Keratinocyte (primary cell): Measurements from ENCODE around the gene WDR33. TPM values are rescaled to one million over a fixed set of nuclear protein-coding genes. Genes with fewer than 3 reads are reported as not detected.

Source experiments
- DNase-seq: peaks from one replicate; pipeline ENCODE4 v3.0.0-alpha.2; 2011; ENCODE audit warnings: low read depth, missing footprints, low spot score
- FAIRE-seq: peaks from 2 replicates; lab custom pipeline; 2011; peaks lifted over from hg19 to GRCh38; lab: Jason Lieb, UNC
- H2AFZ ChIP-seq: 2 replicates; pipeline ENCODE4 v1.6.0; 2012; ENCODE audit warnings: low read length, control low read depth, inconsistent platforms; ENCODE audit not compliant: control insufficient read depth
- H3K27ac ChIP-seq: 2 replicates; pipeline ENCODE4 v1.5.1; 2011; ENCODE audit warnings: low read length; ENCODE audit not compliant: control insufficient read depth, insufficient read depth
- H3K27me3 ChIP-seq: 3 replicates; pipeline ENCODE4 v1.6.0; 2011; ENCODE audit warnings: low read length; ENCODE audit not compliant: control insufficient read depth, insufficient read depth; ENCODE audit errors: extremely low read depth
- H3K36me3 ChIP-seq, 2 experiments: 2 replicates in 1 of 2; 3 replicates in 1 of 2; pipeline ENCODE4 v1.5.1; 2011; ENCODE audit warnings: low read length in 2 of 2, mild to moderate bottlenecking in 1 of 2; ENCODE audit not compliant: control insufficient read depth in 2 of 2, insufficient read depth in 2 of 2; ENCODE audit errors: extremely low read depth in 1 of 2
- H3K4me1 ChIP-seq: 3 replicates; pipeline ENCODE4 v1.5.1; 2011; ENCODE audit warnings: low read length; ENCODE audit not compliant: control insufficient read depth, insufficient read depth; ENCODE audit errors: extremely low read depth
- H3K4me2 ChIP-seq: 3 replicates; pipeline ENCODE4 v1.6.0; 2011; ENCODE audit warnings: low read depth, low read length; ENCODE audit not compliant: control insufficient read depth, insufficient read depth; ENCODE audit errors: extremely low read depth
- H3K4me3 ChIP-seq, 3 experiments: fragments of 200-600 bp in 1 of 3; sonication (generic) in 1 of 3; 2 replicates in 2 of 3; 3 replicates in 1 of 3; pipeline ENCODE4 v1.5.1; 2011 to 2016; ENCODE audit warnings: low read length in 3 of 3, mild to moderate bottlenecking in 3 of 3, control low read depth in 2 of 3, inconsistent platforms in 1 of 3, low read depth in 1 of 3, mixed read lengths in 1 of 3, mixed run types in 1 of 3, moderate library complexity in 1 of 3; ENCODE audit not compliant: control insufficient read depth in 2 of 3, insufficient read depth in 2 of 3; ENCODE audit errors: extremely low read depth in 1 of 3
- H3K79me2 ChIP-seq: 2 replicates; pipeline ENCODE4 v1.6.0; 2012; ENCODE audit warnings: low read length; ENCODE audit not compliant: control insufficient read depth, insufficient read depth
- H3K9ac ChIP-seq: 3 replicates; pipeline ENCODE4 v1.6.0; 2011; ENCODE audit warnings: low read length; ENCODE audit not compliant: control insufficient read depth, insufficient read depth; ENCODE audit errors: extremely low read depth
- H3K9me1 ChIP-seq: 3 replicates; pipeline ENCODE4 v1.6.0; 2011; ENCODE audit warnings: low read length; ENCODE audit not compliant: control insufficient read depth, insufficient read depth; ENCODE audit errors: extremely low read depth
- H3K9me3 ChIP-seq: 2 replicates; pipeline ENCODE4 v1.5.1; 2012; ENCODE audit warnings: low read depth, low read length; ENCODE audit not compliant: control insufficient read depth
- H4K20me1 ChIP-seq: 3 replicates; pipeline ENCODE4 v1.6.0; 2011; ENCODE audit warnings: low read length; ENCODE audit not compliant: control insufficient read depth, insufficient read depth; ENCODE audit errors: extremely low read depth
- CTCF ChIP-seq, 3 experiments: IDR thresholded peaks in 1 of 3; conservative IDR thresholded peaks in 1 of 3; optimal IDR thresholded peaks in 1 of 3; 2 replicates in 2 of 3; 3 replicates in 1 of 3; pipeline versions ENCODE3 to v1.5.1; 2011; ENCODE audit warnings: low read length in 3 of 3, mild to moderate bottlenecking in 3 of 3, moderate library complexity in 2 of 3, control low read depth in 1 of 3, inconsistent platforms in 1 of 3; ENCODE audit not compliant: insufficient read depth in 2 of 3; ENCODE audit errors: extremely low read depth in 1 of 3
- EZH2 ChIP-seq: IDR thresholded peaks from one replicate; pipeline ENCODE4 v1.6.1; 2012; ENCODE audit warnings: inconsistent platforms, mild to moderate bottlenecking, low read length, moderate library complexity
- dilution Hi-C: fragments of 300-500 bp; cut with MboI; formaldehyde crosslinking; loops from one replicate; pipeline ENCODE4 v1.7.0; 2020; ENCODE audit warnings: low sequenced_read_pairs; ENCODE audit not compliant: extremely low pct_ligation_motif_present
- polyA plus RNA-seq, 5 experiments: library from polyadenylated mRNA; depleted of rRNA in 3 of 5; stranded (reverse) in 3 of 5; stranded (forward) in 1 of 5; unstranded in 1 of 5; fragments of >200 nt; gene quantifications; 1 replicate in 1 of 5; 2 replicates in 3 of 5; 3 replicates in 1 of 5; pipeline versions ENCODE4 v1.2.1 to v1.2.3, GENCODE V29; 2011 to 2012; ENCODE audit warnings: missing spikeins in 2 of 5, low read depth in 1 of 5, low replicate concordance in 1 of 5

The WDR33 gene
- polyA plus RNA-seq, 1 donor (not counting 4 experiments of a cell fraction or from before 2014, with no cell fraction given), result 44.5 TPM

- no peak overlapping the region for H3K9ac ChIP-seq
- H3K36me3 ChIP-seq, result peaks cover 18 to 37% of the 10 kb centered on the region in 2 experiments
These were observed 47.2 kb downstream of the WDR33 start for GRCh38 chr2:127763776-127764175.

GRCh38 chr2:127762846-127763245 lies 48.1 kb downstream of the WDR33 start:
- dilution Hi-C loops, result no loop called here
- FAIRE-seq (peak; percentile 13), DNase-seq (no peak)
- H2AFZ ChIP-seq, result no peak overlapping the region
- H3K4me3 ChIP-seq, result no peak overlapping the region
- peaks cover 18 to 37% of the 10 kb centered on the region in 2 experiments for H3K36me3 ChIP-seq
- no peaks in the 10 kb centered on the region for H3K9me3 ChIP-seq
- H3K4me1 ChIP-seq, result no peaks in the 10 kb centered on the region
- no peaks in the 10 kb centered on the region for H3K9me1 ChIP-seq
- no peak for TF ChIP-seq CTCF (optimal IDR thresholded peaks at IDR 0.05 in 1 of 3, IDR thresholded peaks at IDR 0.05 in 1 of 3, conservative IDR thresholded peaks at IDR 0.05 in 1 of 3; ENCODE audit: extremely low read depth in 1 of 3, insufficient read depth in 2 of 3, low read length in 3 of 3)
- TF ChIP-seq EZH2, result no peak
- no peaks in the 10 kb centered on the region for H3K27me3 ChIP-seq
- no peaks in the 10 kb centered on the region for H3K79me2 ChIP-seq
- no peaks in the 10 kb centered on the region for H4K20me1 ChIP-seq
- H3K27ac ChIP-seq, result no peak overlapping the region
- no peak overlapping the region for H3K9ac ChIP-seq
- H3K4me2 ChIP-seq, result no peak overlapping the region

More at GRCh38 chr2:127763776-127764175, 47.2 kb downstream of the WDR33 start:
- H3K9me3 ChIP-seq, result no peaks in the 10 kb centered on the region
- H3K4me1 ChIP-seq, result peaks cover 5% of the 10 kb centered on the region
- H3K27me3 ChIP-seq, result no peaks in the 10 kb centered on the region
- FAIRE-seq (no peak), DNase-seq (no peak)
- H3K79me2 ChIP-seq, result no peaks in the 10 kb centered on the region
- H3K4me2 ChIP-seq, result no peak overlapping the region
- no peaks in the 10 kb centered on the region for H4K20me1 ChIP-seq
- TF ChIP-seq CTCF (optimal IDR thresholded peaks at IDR 0.05 in 1 of 3, IDR thresholded peaks at IDR 0.05 in 1 of 3, conservative IDR thresholded peaks at IDR 0.05 in 1 of 3; ENCODE audit: extremely low read depth in 1 of 3, insufficient read depth in 2 of 3, low read length in 3 of 3) (no peak), EZH2 (no peak)
- no peak overlapping the region for H3K27ac ChIP-seq
- no peak overlapping the region for H3K4me3 ChIP-seq
- dilution Hi-C loops, result no loop called here
- no peaks in the 10 kb centered on the region for H3K9me1 ChIP-seq
- no peak overlapping the region for H2AFZ ChIP-seq
